Renal cortex interstitium (tissue), 11 donors: ENCODE data around the gene ITGAE. TPM values are rescaled to one million over a fixed set of nuclear protein-coding genes. Genes with fewer than 3 reads are reported as not detected.

ENCODE experiments used
- DNase-seq, 11 donors: peaks; one replicate each; pipeline ENCODE4 v3.0.0-alpha.2; 2013; ENCODE audit warnings: low read depth in 9 of 11, low spot score in 4 of 11; ENCODE audit errors: extremely low read depth in 1 of 11
- polyA plus RNA-seq, 3 donors: library from polyadenylated mRNA; unstranded; fragments of 120-200 nt; gene quantifications; one replicate each; pipeline ENCODE4 v1.2.1, GENCODE V29; 2013; ENCODE audit not compliant: insufficient read length in 3 of 3

Gene ITGAE
- polyA plus RNA-seq, 3 donors = 37.7 to 40.0 (median 37.8) TPM

DNA sequence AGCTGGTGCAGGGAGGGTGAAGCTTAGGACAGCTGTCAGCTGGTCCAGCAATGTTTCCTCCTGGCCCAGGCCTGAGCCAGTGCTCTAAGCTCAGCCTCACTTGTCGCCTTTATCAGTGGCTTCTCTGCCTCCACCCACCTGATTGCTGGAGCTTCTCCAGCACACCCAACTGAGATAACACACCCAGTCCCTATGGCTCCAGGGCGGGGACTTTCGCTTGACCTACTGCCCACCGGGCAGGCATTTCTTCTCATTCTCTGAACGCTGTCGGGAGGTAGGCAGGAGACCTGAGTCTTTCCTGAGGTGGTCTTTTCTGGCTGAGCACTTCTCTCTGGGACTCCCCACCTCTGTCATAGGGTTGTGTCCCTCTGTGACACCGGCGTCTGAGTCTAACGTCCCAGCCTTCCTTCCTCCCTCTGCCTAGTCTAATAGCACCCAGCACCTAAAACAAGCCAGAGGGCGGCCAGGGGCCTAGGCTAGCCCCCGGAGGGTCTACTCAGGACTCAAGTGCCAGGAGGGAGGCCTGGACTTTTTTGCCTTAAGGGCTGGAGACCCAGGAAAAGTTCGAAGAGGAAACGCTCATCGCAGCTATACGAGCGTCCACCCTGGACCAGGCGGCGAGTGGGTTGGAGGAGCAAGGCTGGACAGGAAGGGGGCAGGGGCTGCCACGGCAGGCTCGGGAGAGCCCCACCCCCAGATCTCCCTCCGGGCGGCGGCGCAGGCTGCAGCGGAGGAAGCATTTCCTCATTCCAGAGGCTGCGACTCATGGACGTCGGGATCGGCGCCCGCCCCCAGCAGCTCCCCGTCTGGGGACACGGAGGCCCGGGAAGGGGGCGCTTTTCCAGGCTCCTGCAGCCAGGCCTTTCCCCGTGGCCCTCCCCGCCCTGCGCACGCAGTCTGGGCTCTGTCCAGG is 133.4 kb downstream of the ITGAE start:
- DNase-seq = peak; percentile 64 to 86 (median 79)

DNA sequence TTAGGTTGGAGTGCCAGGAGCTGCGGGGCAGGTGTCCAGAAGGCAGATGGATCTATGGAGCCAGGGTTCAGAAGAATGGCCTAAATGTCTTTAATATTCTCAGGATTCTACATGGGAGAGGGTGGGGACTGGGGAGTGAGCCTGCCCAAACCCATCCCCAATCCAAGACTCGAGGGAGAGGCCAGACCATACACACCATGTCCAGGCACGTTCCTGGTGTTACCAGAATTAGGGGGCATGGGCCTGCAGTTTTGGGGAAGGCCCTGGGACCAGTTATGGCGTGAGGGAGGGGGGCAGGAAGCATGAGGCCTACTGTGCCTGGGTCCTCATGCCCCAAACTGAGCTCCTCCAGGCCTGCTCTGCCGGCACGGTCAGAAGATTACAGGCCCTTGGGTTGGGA is 134.5 kb downstream of the ITGAE start:
- no peak for DNase-seq

GRCh38 chr17:3665834-3666233 is 135.2 kb downstream of the ITGAE start:
- DNase-seq = no peak

Other genes starting within 250 kb of the ITGAE start
- 1 to 10 TPM in 2 of 3 donors, under 1 TPM in 1; 0.88 to 1.1 (median 1.1) TPM for gene TRPV3, start 243.4 kb downstream of the ITGAE start, polyA plus RNA-seq
- gene TRPV1, start 191.8 kb downstream of the ITGAE start, polyA plus RNA-seq = 10 to 100 TPM in 1 of 3 donors, 1 to 10 TPM in 2; 7.6 to 12.4 (median 9.0) TPM
- gene SHPK, start 164.9 kb downstream of the ITGAE start, polyA plus RNA-seq = 10 to 100 TPM; 15.4 to 16.5 (median 15.7) TPM
- gene CTNS, start 164.4 kb downstream of the ITGAE start, polyA plus RNA-seq = 10 to 100 TPM; 18.7 to 27.2 (median 20.2) TPM
- 100 to 1,000 TPM in 1 of 3 donors, 10 to 100 TPM in 2; 88.5 to 113 (median 90.6) TPM for gene TAX1BP3, start 132.6 kb downstream of the ITGAE start, polyA plus RNA-seq
- 10 to 100 TPM; 21.0 to 35.3 (median 31.8) TPM for gene EMC6, start 132.4 kb downstream of the ITGAE start, polyA plus RNA-seq
- 1 to 10 TPM; 1.3 to 1.4 (median 1.3) TPM for gene P2RX5, start 105.0 kb downstream of the ITGAE start, polyA plus RNA-seq
- gene HASPIN, start 77.3 kb downstream of the ITGAE start, polyA plus RNA-seq = 1 to 10 TPM; 2.7 to 4.9 (median 3.8) TPM
- 100 to 1,000 TPM in 1 of 3 donors, 10 to 100 TPM in 2; 83.1 to 122 (median 83.7) TPM for gene NCBP3, start 45.1 kb upstream of the ITGAE start, polyA plus RNA-seq
- 1 to 10 TPM; 3.9 to 5.7 (median 4.2) TPM for gene CAMKK1, start 91.9 kb upstream of the ITGAE start, polyA plus RNA-seq
- 1 to 10 TPM in 2 of 3 donors, under 1 TPM in 1; 0.93 to 1.4 (median 1.1) TPM for gene P2RX1, start 115.3 kb upstream of the ITGAE start, polyA plus RNA-seq
- 1 to 10 TPM; 4.6 to 5.2 (median 4.8) TPM for gene ATP2A3, start 163.2 kb upstream of the ITGAE start, polyA plus RNA-seq